ENCODE data around the gene COMMD1.

GRCh38 chr2:62045017-62045543 lies 139.6 kb downstream of the COMMD1 start:
- TF ChIP-seq CTCF (IDR thresholded peaks at IDR 0.05; ENCODE audit: low read length), result no peak
- TF ChIP-seq EZH2 (optimal IDR thresholded peaks at IDR 0.05; ENCODE audit: low read depth, low read length), result no peak
- no peak for TF ChIP-seq EZH2phosphoT487 (IDR thresholded peaks at IDR 0.05; ENCODE audit: low read length)
